Uterus (tissue), 4 donors: Measurements from ENCODE around the gene KATNA1. TPM values are rescaled to one million over a fixed set of nuclear protein-coding genes. Genes with fewer than 3 reads are reported as not detected.

Experiments
- DNase-seq, 2 donors: peaks; one replicate each; pipeline ENCODE4 v3.0.0-alpha.2; 2019 to 2020
- H3K27ac ChIP-seq, 2 donors: fragments of 200-600 bp; sonication (generic); 1 replicate in 1 of 2; 2 replicates in 1 of 2; pipeline ENCODE4 v1.5.1; 2016 to 2018
- H3K27me3 ChIP-seq, 2 donors: fragments of 200-600 bp; sonication (generic); one replicate each; pipeline ENCODE4 v1.5.1; 2018 to 2019; ENCODE audit warnings: control low read depth in 1 of 2
- H3K36me3 ChIP-seq, 2 donors: fragments of 200-600 bp; sonication (generic); one replicate each; pipeline ENCODE4 v1.5.1; 2019; ENCODE audit warnings: control low read depth in 1 of 2
- H3K4me1 ChIP-seq, 2 donors: fragments of 200-600 bp; sonication (generic); one replicate each; pipeline ENCODE4 v1.5.1; 2018 to 2019; ENCODE audit warnings: control low read depth in 1 of 2
- H3K4me3 ChIP-seq, 2 donors: fragments of 200-600 bp; sonication (generic); 1 replicate in 1 of 2; 2 replicates in 1 of 2; pipeline ENCODE4 v1.5.1; 2018 to 2019; ENCODE audit warnings: mild to moderate bottlenecking in 1 of 2
- H3K9me3 ChIP-seq, 2 donors: fragments of 200-600 bp; sonication (generic); one replicate each; pipeline ENCODE4 v1.5.1; 2019; ENCODE audit warnings: control low read depth in 1 of 2
- CTCF ChIP-seq, 4 experiments: fragments of 200-600 bp in 2 of 4; fragments of 450-650 bp in 2 of 4; sonication (generic) in 2 of 4; IDR thresholded peaks; one replicate each; pipeline ENCODE4 v1.5.1; 2016 to 2019; ENCODE audit warnings: antibody characterized with exemption in 4 of 4, mild to moderate bottlenecking in 2 of 4, moderate library complexity in 1 of 4
- POLR2A ChIP-seq, 2 donors: fragments of 450-650 bp; IDR thresholded peaks; one replicate each; pipeline ENCODE4 v1.6.1; 2016; ENCODE audit warnings: antibody characterized with exemption in 2 of 2, mild to moderate bottlenecking in 1 of 2, moderate library complexity in 1 of 2
- intact Hi-C: fragments of 100-400 bp; cut with DNase I; formaldehyde crosslinking; loops from one replicate; pipeline ENCODE4 v1.15.1; 2023; ENCODE audit warnings: low total_unique reads
- total RNA-seq, 4 donors: library from RNA; depleted of rRNA in 3 of 4; stranded (reverse); fragments of >200 nt in 3 of 4; gene quantifications; one replicate each; pipeline versions ENCODE4 v1.1.0 to v1.2.4, GENCODE V29; 2014 to 2023
- donor health status: DM: yes; HTN: yes; CAD: no.

Gene KATNA1
- total RNA-seq, 4 donors from 2014 or later, result 15.6 to 80.2 (median 32.3) TPM

DNA sequence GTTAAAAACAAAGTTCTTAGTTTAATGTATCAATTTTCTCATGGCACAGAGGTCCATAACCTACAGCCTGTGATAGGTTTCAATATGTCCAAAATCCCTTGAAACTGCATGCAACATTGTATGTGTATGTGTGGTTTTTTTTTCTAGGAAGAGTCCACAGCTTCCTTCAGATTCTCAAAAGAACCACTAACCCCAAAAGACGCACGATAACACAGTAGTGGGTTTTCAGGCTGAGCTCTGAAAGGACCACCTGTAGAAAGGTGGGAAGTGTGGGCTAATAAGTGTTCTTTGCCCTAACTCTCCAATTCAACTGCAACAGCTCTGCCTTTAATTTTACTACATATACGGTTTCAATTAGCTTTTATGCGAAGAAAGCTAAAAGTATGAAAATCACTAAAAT, 11.5 kb upstream of the KATNA1 start:
- no peaks in the 10 kb centered on the region for H3K27me3 ChIP-seq
- H3K9me3 ChIP-seq, result no peaks in the 10 kb centered on the region
- DNase-seq, result no peak
- H3K4me1 ChIP-seq, result no peaks in the 10 kb centered on the region
- peaks cover 0 to 6% of the 10 kb centered on the region in 2 donors for H3K36me3 ChIP-seq
- TF ChIP-seq POLR2A (IDR thresholded peaks at IDR 0.05) (no peak), CTCF (IDR thresholded peaks at IDR 0.05) (no peak)
- no peak overlapping the region for H3K27ac ChIP-seq
- intact Hi-C loops, result no loop called here
- H3K4me3 ChIP-seq, result no peak overlapping the region

- intact Hi-C loops, result no loop called here
- Histone ChIP-seq H3K36me3 (peaks cover 0 to 6% of the 10 kb centered on the region in 2 donors), H3K27ac (no peak overlapping the region), H3K4me1 (no peaks in the 10 kb centered on the region), H3K9me3 (no peaks in the 10 kb centered on the region), H3K4me3 (no peak overlapping the region), H3K27me3 (no peaks in the 10 kb centered on the region)
- no peak for TF ChIP-seq POLR2A (IDR thresholded peaks at IDR 0.05)
- no peak for TF ChIP-seq CTCF (IDR thresholded peaks at IDR 0.05)
- DNase-seq, result no peak
Observed at GRCh38 chr6:149657441-149657840, 8.9 kb upstream of the KATNA1 start.

- Histone ChIP-seq H3K4me3 (no peak overlapping the region), H3K4me1 (no peaks in the 10 kb centered on the region), H3K9me3 (no peaks in the 10 kb centered on the region), H3K27me3 (no peaks in the 10 kb centered on the region), H3K27ac (no peak overlapping the region), H3K36me3 (no peaks in the 10 kb centered on the region)
- intact Hi-C loops, result no loop called here
- no peak for DNase-seq
- TF ChIP-seq POLR2A (IDR thresholded peaks at IDR 0.05), result no peak
- TF ChIP-seq CTCF (IDR thresholded peaks at IDR 0.05), result no peak
Observed at GRCh38 chr6:149651056-149651455, 2.5 kb upstream of the KATNA1 start.

DNA sequence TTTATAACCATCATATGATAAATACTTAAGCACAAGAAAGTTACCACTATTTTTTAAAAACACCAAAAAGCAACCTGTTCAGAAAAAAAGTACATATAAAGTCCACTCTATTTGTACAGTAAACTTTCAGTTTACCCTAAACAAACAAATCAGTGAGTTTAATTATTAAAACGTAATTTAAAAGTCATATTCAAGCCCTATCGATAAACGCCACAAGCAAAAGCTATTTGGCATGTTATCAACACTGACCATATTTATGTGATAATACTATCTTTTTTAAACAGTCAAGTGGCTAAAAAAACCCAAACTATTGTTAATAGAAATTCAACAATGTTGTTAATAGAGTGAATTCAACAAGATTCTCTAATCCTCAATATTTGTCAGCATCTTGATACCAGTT, 1.9 kb downstream of the KATNA1 start:
- Histone ChIP-seq H3K27ac (no peak overlapping the region), H3K4me3 (peak overlapping the region in 1 of 2 donors; percentile 60), H3K4me1 (no peaks in the 10 kb centered on the region), H3K9me3 (no peaks in the 10 kb centered on the region), H3K27me3 (no peaks in the 10 kb centered on the region), H3K36me3 (no peaks in the 10 kb centered on the region)
- TF ChIP-seq POLR2A (IDR thresholded peaks at IDR 0.05) (no peak), CTCF (IDR thresholded peaks at IDR 0.05) (no peak)
- intact Hi-C loops, result no loop called here
- no peak for DNase-seq

GRCh38 chr6:149642829-149643580, 5.5 kb downstream of the KATNA1 start:
- no peaks in the 10 kb centered on the region for H3K27me3 ChIP-seq
- H3K27ac ChIP-seq, result no peak overlapping the region
- intact Hi-C loops, result no loop called here
- no peaks in the 10 kb centered on the region for H3K36me3 ChIP-seq
- H3K9me3 ChIP-seq, result no peaks in the 10 kb centered on the region
- H3K4me3 ChIP-seq, result no peak overlapping the region
- no peaks in the 10 kb centered on the region for H3K4me1 ChIP-seq
- no peak for DNase-seq
- no peak for TF ChIP-seq POLR2A (IDR thresholded peaks at IDR 0.05)
- no peak for TF ChIP-seq CTCF (IDR thresholded peaks at IDR 0.05)
